Jurkat, Clone E6-1 (cell line): ENCODE data around the gene EXOC4.

Source experiments
- DNase-seq: peaks from one replicate; pipeline ENCODE4 v3.0.0-alpha.2; 2011; ENCODE audit warnings: low read depth, low spot score
- H3K4me3 ChIP-seq: 2 replicates; pipeline ENCODE4 v1.5.1; 2011; ENCODE audit warnings: mild to moderate bottlenecking, low read length, control low read depth, moderate library complexity

Gene EXOC4

GRCh38 chr7:133575726-133576440 is 323.0 kb downstream of the EXOC4 start:
- no peak for DNase-seq

GRCh38 chr7:133576612-133577168 is 323.8 kb downstream of the EXOC4 start:
- no peak overlapping the region for H3K4me3 ChIP-seq
- DNase-seq: no peak

More at GRCh38 chr7:133575726-133576440, 323.0 kb downstream of the EXOC4 start:
- H3K4me3 ChIP-seq: no peak overlapping the region

GRCh38 chr7:133582766-133583523 is 330.1 kb downstream of the EXOC4 start:
- H3K4me3 ChIP-seq: no peak overlapping the region
- no peak for DNase-seq

GRCh38 chr7:133583545-133584171 is 330.8 kb downstream of the EXOC4 start:
- H3K4me3 ChIP-seq: no peak overlapping the region
- peak; percentile 44 for DNase-seq

- DNase-seq: no peak
- no peak overlapping the region for H3K4me3 ChIP-seq
These were observed 332.2 kb downstream of the EXOC4 start for GRCh38 chr7:133584956-133585668.

- no peak for DNase-seq
- H3K4me3 ChIP-seq: no peak overlapping the region
These were observed 333.4 kb downstream of the EXOC4 start for GRCh38 chr7:133586253-133586652.

GRCh38 chr7:133587903-133588302 is 335.0 kb downstream of the EXOC4 start:
- H3K4me3 ChIP-seq: no peak overlapping the region
- DNase-seq: no peak

- H3K4me3 ChIP-seq: no peak overlapping the region
- DNase-seq: no peak
These were observed 337.9 kb downstream of the EXOC4 start for GRCh38 chr7:133590795-133591194.

GRCh38 chr7:133591704-133592340 is 338.9 kb downstream of the EXOC4 start:
- DNase-seq: no peak
- H3K4me3 ChIP-seq: no peak overlapping the region

GRCh38 chr7:133593561-133593960 is 340.7 kb downstream of the EXOC4 start:
- no peak for DNase-seq
- no peak overlapping the region for H3K4me3 ChIP-seq

- peak; percentile 80 for DNase-seq
- no peak overlapping the region for H3K4me3 ChIP-seq
These were observed 348.7 kb downstream of the EXOC4 start for GRCh38 chr7:133601617-133602016.

- H3K4me3 ChIP-seq: no peak overlapping the region
- no peak for DNase-seq
These were observed 349.4 kb downstream of the EXOC4 start for GRCh38 chr7:133602291-133602690.

GRCh38 chr7:133606991-133607390 is 354.1 kb downstream of the EXOC4 start:
- DNase-seq: no peak
- H3K4me3 ChIP-seq: no peak overlapping the region

GRCh38 chr7:133609806-133610205 is 356.9 kb downstream of the EXOC4 start:
- DNase-seq: no peak
- H3K4me3 ChIP-seq: no peak overlapping the region

GRCh38 chr7:133611955-133612354 is 359.1 kb downstream of the EXOC4 start:
- no peak overlapping the region for H3K4me3 ChIP-seq
- DNase-seq: no peak

- no peak overlapping the region for H3K4me3 ChIP-seq
- no peak for DNase-seq
These were observed 360.4 kb downstream of the EXOC4 start for GRCh38 chr7:133613250-133613790.

- no peak for DNase-seq
- no peak overlapping the region for H3K4me3 ChIP-seq
These were observed 361.4 kb downstream of the EXOC4 start for GRCh38 chr7:133614251-133614650.

GRCh38 chr7:133618970-133619369 is 366.1 kb downstream of the EXOC4 start:
- DNase-seq: no peak
- H3K4me3 ChIP-seq: no peak overlapping the region

- no peak for DNase-seq
- H3K4me3 ChIP-seq: no peak overlapping the region
These were observed 366.6 kb downstream of the EXOC4 start for GRCh38 chr7:133619491-133619890.
